ENCODE results near the gene SFXN4. TPM values are rescaled to one million over a fixed set of nuclear protein-coding genes. Genes with fewer than 3 reads are reported as not detected.

The SFXN4 gene
- total RNA-seq, 1 experiment from 2014 or later = 24.0 TPM

- no peaks in the 10 kb centered on the region for H3K9me3 Mint-ChIP-seq
- H3K27ac Mint-ChIP-seq = no peak overlapping the region
- H3K36me3 Mint-ChIP-seq = 0 out of 2 replicates have a peak, but pooled peaks cover 2% of the 10 kb centered on the region
- no peaks in the 10 kb centered on the region for H3K4me1 Mint-ChIP-seq
- no peaks in the 10 kb centered on the region for H3K27me3 Mint-ChIP-seq (ENCODE audit: low read depth)
- TF ChIP-seq FOXK1 (CRISPR knock-in tag; IDR thresholded peaks at IDR 0.05) = no peak
- TF ChIP-seq CREB1 (CRISPR knock-in tag; IDR thresholded peaks at IDR 0.05) = no peak
- no peak for TF ChIP-seq PREB (CRISPR knock-in tag; IDR thresholded peaks at IDR 0.05; ENCODE audit: borderline replicate concordance)
- no peak for TF ChIP-seq ZNF671 (CRISPR knock-in tag; IDR thresholded peaks at IDR 0.05)
- no peak for TF ChIP-seq ELF4 (CRISPR knock-in tag; IDR thresholded peaks at IDR 0.05; ENCODE audit: low read depth)
- no peak for TF ChIP-seq ZNF317 (CRISPR knock-in tag; IDR thresholded peaks at IDR 0.05; ENCODE audit: borderline replicate concordance, low read depth)
- no peak for TF ChIP-seq AFF4 (CRISPR knock-in tag; IDR thresholded peaks at IDR 0.05; ENCODE audit: borderline replicate concordance)
- DNase-seq (ENCODE audit: low spot score) = no peak
- H3K4me3 Mint-ChIP-seq = no peak overlapping the region
- CTCF ChIA-PET = no interaction called here
- POLR2A ChIA-PET = no interaction called here
- ATAC-seq = no peak
These were observed 24.8 kb downstream of the SFXN4 start for GRCh38 chr10:119140603-119141245.

GRCh38 chr10:119139464-119140067 is 25.9 kb downstream of the SFXN4 start:
- Mint-ChIP-seq H3K9me3 (no peaks in the 10 kb centered on the region), H3K27ac (peak overlapping the region; percentile 80), H3K4me3 (no peak overlapping the region), H3K36me3 (peaks cover 7% of the 10 kb centered on the region), H3K27me3 (ENCODE audit: low read depth) (no peaks in the 10 kb centered on the region), H3K4me1 (no peaks in the 10 kb centered on the region)
- DNase-seq (ENCODE audit: low spot score) (peak; percentile 46), ATAC-seq (peak; percentile 89)
- TF ChIP-seq PRDM15 (CRISPR knock-in tag; IDR thresholded peaks at IDR 0.05) (peak; percentile 48; the same call in 1 of the 2 replicates), ETV6 (CRISPR knock-in tag; IDR thresholded peaks at IDR 0.05) (no peak), AR (CRISPR knock-in tag; IDR thresholded peaks at IDR 0.05) (no peak), AFF4 (CRISPR knock-in tag; IDR thresholded peaks at IDR 0.05; ENCODE audit: borderline replicate concordance) (no peak), CTCF (IDR thresholded peaks at IDR 0.05) (0 out of 2 replicates have a peak, but pooled peaks have one; percentile 21)
- ChIA-PET POLR2A (no interaction called here), CTCF (interaction anchor here (0.9 to 1.6 kb wide), 4 partner anchors 11 to 306 kb away, joined by 3 to 6 read pairs (median 4); partner anchors contain the start of gene SFXN4)
